Nephron (organoid): ENCODE measurements around the gene PCDHAC2.
A peak's percentile ranks its signal among the peaks of the same experiment; 100 is the strongest.

ENCODE experiments used
- H3K27ac Mint-ChIP-seq, 3 experiments: 2 replicates each; pipeline ENCODE4 v1.8.0; 2020; ENCODE audit warnings: mixed read lengths in 3 of 3, mild to moderate bottlenecking in 2 of 3, moderate library complexity in 1 of 3
- H3K27me3 Mint-ChIP-seq: 2 replicates; pipeline ENCODE4 v1.8.0; 2021; ENCODE audit warnings: low read depth, mild to moderate bottlenecking, moderate library complexity, mixed read lengths
- H3K36me3 Mint-ChIP-seq: 2 replicates; pipeline ENCODE4 v1.8.0; 2020; ENCODE audit warnings: low read depth, mixed read lengths
- H3K4me1 Mint-ChIP-seq: 2 replicates; pipeline ENCODE4 v1.8.0; 2020; ENCODE audit warnings: mixed read lengths
- H3K4me3 Mint-ChIP-seq, 3 experiments: 2 replicates each; pipeline ENCODE4 v1.8.0; 2020; ENCODE audit warnings: mild to moderate bottlenecking in 3 of 3, mixed read lengths in 3 of 3, moderate library complexity in 2 of 3
- H3K9me3 Mint-ChIP-seq: 2 replicates; pipeline ENCODE4 v1.8.0; 2020; ENCODE audit warnings: mixed read lengths
- TF ChIP-seq, protein P1 (sequence below), 3 experiments: fragments of 200-600 bp; sonication (generic); IDR thresholded peaks; one replicate each; pipeline ENCODE4 v1.5.0; 2021; ENCODE audit warnings: antibody characterized with exemption in 3 of 3; ENCODE audit not compliant: unreplicated experiment in 3 of 3

Gene PCDHAC2

DNA sequence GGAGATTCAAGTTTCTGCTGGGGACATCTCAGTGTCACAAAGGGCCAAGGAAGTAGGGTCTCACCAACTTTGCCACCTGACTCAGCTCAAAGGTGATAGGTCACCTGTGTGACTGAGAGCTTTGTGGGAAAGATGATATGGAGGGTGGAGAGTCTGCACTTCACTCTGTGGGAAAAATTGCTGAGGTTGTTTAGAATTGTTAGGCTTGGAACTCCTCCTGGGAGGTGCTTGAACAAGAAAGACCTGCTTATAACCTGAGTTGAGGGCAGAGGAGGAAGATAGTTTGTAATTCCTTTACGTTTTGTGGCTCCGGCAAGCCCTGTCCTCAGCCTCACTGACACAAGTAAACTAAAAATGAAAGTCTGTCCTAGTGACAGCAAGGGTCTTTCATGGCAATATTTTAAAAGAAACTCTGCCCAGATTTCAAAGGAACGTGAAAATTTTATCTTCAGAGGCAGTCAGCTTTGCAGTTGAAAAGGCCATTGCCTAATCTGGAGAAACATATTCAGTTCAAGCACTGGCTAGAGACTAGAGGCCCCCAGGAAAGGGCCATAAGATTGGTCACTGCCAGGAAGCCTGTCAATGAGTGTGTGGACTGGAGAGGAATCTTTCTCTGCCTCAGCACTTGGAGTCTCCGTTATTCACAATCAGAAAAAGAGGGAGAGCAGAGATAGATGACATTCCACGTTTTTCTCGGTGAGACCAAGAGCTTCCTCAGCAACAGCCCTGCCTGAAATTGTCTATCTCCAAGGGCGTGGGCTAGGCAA is 23.2 kb downstream of the PCDHAC2 start:
- Mint-ChIP-seq H3K27me3 (no peaks in the 10 kb centered on the region), H3K27ac (peak overlapping the region; percentile 14 to 71 (median 23)), H3K9me3 (no peaks in the 10 kb centered on the region), H3K4me1 (peaks cover 34% of the 10 kb centered on the region), H3K36me3 (peaks cover under 1% of the 10 kb centered on the region), H3K4me3 (no peak overlapping the region)
- TF ChIP-seq, protein P1, sequence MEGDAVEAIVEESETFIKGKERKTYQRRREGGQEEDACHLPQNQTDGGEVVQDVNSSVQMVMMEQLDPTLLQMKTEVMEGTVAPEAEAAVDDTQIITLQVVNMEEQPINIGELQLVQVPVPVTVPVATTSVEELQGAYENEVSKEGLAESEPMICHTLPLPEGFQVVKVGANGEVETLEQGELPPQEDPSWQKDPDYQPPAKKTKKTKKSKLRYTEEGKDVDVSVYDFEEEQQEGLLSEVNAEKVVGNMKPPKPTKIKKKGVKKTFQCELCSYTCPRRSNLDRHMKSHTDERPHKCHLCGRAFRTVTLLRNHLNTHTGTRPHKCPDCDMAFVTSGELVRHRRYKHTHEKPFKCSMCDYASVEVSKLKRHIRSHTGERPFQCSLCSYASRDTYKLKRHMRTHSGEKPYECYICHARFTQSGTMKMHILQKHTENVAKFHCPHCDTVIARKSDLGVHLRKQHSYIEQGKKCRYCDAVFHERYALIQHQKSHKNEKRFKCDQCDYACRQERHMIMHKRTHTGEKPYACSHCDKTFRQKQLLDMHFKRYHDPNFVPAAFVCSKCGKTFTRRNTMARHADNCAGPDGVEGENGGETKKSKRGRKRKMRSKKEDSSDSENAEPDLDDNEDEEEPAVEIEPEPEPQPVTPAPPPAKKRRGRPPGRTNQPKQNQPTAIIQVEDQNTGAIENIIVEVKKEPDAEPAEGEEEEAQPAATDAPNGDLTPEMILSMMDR (IDR thresholded peaks at IDR 0.05; ENCODE audit: unreplicated experiment in 3 of 3): no peak

DNA sequence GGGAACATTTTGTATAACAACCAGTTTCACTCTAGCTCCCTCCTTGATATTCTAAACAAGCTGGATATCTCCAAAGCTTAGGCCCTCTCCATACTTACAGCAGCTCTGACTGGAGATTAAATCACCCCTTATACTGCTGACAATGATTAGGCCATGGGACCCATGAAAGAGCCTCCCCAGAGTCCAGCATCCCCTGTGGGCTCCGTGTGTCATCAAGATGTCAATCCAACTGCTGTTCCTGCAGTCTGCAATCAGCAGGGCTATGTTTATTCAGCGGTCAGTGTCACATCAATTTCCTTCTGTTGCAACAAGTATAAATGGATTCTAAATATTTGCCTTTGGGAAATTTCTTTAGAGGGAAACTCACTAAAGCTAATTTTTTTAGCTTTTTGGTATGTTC is 26.6 kb downstream of the PCDHAC2 start:
- Mint-ChIP-seq H3K9me3 (no peaks in the 10 kb centered on the region), H3K4me3 (no peak overlapping the region), H3K27me3 (no peaks in the 10 kb centered on the region), H3K27ac (no peak overlapping the region), H3K36me3 (no peaks in the 10 kb centered on the region), H3K4me1 (peaks cover 21% of the 10 kb centered on the region)
- TF ChIP-seq, protein P1 (IDR thresholded peaks at IDR 0.05; ENCODE audit: unreplicated experiment in 3 of 3): no peak

DNA sequence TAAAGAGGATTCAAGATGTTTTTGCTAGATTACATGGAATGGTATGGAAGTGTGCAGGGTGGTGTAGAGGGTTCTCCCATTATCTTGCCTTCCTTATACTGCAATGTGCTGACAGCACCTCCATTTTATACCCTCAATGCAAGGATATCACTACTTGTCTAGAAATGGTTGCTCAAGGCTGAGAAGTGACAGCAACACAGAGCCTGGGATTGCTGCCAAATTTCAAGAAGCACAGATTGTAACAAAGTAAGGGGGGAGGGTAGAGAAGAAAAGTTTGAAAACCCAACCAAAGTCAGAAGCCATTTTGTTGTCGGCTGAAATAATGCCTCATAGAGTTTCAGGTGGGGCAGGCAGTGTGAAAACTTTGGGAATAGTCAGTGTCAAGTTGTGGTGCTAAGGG is 29.8 kb downstream of the PCDHAC2 start:
- no peaks in the 10 kb centered on the region for H3K27me3 Mint-ChIP-seq
- no peaks in the 10 kb centered on the region for H3K9me3 Mint-ChIP-seq
- peaks cover 6% of the 10 kb centered on the region for H3K4me1 Mint-ChIP-seq
- no peaks in the 10 kb centered on the region for H3K36me3 Mint-ChIP-seq
- no peak overlapping the region for H3K4me3 Mint-ChIP-seq
- TF ChIP-seq, protein P1 (IDR thresholded peaks at IDR 0.05; ENCODE audit: unreplicated experiment in 3 of 3): no peak
- peak overlapping the region; percentile 28 to 70 (median 34) for H3K27ac Mint-ChIP-seq

DNA sequence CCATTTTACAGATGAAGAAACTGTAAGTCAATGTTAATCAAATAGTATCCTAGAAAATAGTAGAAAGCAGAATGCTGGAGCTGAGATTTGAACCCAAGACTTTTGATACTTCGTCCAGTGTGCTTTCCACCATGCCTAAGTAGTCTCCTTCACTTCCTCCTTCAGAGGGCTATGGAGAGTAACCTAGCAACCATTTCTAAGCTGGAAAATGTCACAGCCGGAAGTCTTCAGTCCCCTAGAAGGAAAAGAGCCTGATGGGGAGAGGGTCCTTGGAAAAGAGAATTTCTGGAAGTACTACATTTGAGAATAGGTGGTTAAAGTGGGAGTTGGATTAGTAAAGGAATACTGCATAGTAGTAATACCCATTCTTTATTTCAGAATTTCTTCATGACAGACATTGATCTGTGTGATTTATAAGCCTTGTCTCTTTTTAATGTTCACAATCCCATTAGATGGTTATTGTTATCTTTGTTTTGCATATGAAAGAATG is 32.7 kb downstream of the PCDHAC2 start:
- H3K27me3 Mint-ChIP-seq: no peaks in the 10 kb centered on the region
- peaks cover 23% of the 10 kb centered on the region for H3K4me1 Mint-ChIP-seq
- no peak overlapping the region for H3K27ac Mint-ChIP-seq
- H3K4me3 Mint-ChIP-seq: no peak overlapping the region
- H3K36me3 Mint-ChIP-seq: no peaks in the 10 kb centered on the region
- TF ChIP-seq, protein P1 (IDR thresholded peaks at IDR 0.05; ENCODE audit: unreplicated experiment in 3 of 3): no peak
- no peaks in the 10 kb centered on the region for H3K9me3 Mint-ChIP-seq

DNA sequence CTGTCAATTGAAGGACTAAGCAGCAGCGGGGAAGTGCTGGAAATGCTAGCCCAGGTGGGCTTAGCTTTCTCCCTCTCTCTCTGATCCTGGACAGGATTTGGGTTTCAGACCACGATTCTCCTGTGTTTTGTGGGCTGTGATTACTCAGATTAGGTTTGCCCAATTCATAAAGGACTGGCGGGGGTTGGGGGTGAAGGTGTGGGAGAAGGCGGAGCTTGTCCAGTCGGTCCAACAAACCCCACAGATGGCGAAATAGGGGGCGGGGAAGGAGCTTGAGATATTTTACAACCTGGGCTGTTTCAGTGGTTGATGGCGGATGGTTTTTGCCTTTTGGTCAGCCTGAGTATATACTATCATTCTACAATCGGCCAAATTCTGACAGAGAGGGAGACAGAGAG is 35.2 kb downstream of the PCDHAC2 start:
- TF ChIP-seq, protein P1 (IDR thresholded peaks at IDR 0.05; ENCODE audit: unreplicated experiment in 3 of 3): no peak
- Mint-ChIP-seq H3K4me3 (peak overlapping the region; percentile 83 to 90 (median 87)), H3K4me1 (peaks cover 23% of the 10 kb centered on the region), H3K9me3 (no peaks in the 10 kb centered on the region), H3K36me3 (peaks cover 1% of the 10 kb centered on the region), H3K27me3 (no peaks in the 10 kb centered on the region), H3K27ac (peak overlapping the region; percentile 68 to 91 (median 81))
